Panc1 (cell line): ENCODE results near the gene TPP1.

Source experiments
- POLR2AphosphoS5 ChIP-seq: IDR thresholded peaks from 2 replicates; pipeline ENCODE4 v1.6.1; 2012; ENCODE audit warnings: mild to moderate bottlenecking, low read depth, low read length, moderate library complexity
- TF ChIP-seq, protein P1 (sequence below), 2 experiments: IDR thresholded peaks; 2 replicates each; pipeline ENCODE4 v1.6.1; 2011 to 2012; ENCODE audit warnings: low read depth in 2 of 2, control low read depth in 1 of 2, low read length in 1 of 2, mild to moderate bottlenecking in 1 of 2, moderate library complexity in 1 of 2; ENCODE audit not compliant: insufficient read depth in 1 of 2

- TF ChIP-seq POLR2AphosphoS5 = no peak
- TF ChIP-seq, protein P1, sequence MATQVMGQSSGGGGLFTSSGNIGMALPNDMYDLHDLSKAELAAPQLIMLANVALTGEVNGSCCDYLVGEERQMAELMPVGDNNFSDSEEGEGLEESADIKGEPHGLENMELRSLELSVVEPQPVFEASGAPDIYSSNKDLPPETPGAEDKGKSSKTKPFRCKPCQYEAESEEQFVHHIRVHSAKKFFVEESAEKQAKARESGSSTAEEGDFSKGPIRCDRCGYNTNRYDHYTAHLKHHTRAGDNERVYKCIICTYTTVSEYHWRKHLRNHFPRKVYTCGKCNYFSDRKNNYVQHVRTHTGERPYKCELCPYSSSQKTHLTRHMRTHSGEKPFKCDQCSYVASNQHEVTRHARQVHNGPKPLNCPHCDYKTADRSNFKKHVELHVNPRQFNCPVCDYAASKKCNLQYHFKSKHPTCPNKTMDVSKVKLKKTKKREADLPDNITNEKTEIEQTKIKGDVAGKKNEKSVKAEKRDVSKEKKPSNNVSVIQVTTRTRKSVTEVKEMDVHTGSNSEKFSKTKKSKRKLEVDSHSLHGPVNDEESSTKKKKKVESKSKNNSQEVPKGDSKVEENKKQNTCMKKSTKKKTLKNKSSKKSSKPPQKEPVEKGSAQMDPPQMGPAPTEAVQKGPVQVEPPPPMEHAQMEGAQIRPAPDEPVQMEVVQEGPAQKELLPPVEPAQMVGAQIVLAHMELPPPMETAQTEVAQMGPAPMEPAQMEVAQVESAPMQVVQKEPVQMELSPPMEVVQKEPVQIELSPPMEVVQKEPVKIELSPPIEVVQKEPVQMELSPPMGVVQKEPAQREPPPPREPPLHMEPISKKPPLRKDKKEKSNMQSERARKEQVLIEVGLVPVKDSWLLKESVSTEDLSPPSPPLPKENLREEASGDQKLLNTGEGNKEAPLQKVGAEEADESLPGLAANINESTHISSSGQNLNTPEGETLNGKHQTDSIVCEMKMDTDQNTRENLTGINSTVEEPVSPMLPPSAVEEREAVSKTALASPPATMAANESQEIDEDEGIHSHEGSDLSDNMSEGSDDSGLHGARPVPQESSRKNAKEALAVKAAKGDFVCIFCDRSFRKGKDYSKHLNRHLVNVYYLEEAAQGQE (IDR thresholded peaks at IDR 0.05; ENCODE audit: insufficient read depth in 1 of 2, low read depth in 2 of 2, low read length in 1 of 2) = no peak
Observed at GRCh38 chr11:6614446-6614845, 4.8 kb downstream of the TPP1 start.
